Left hindlimb (tissue), 1 donor: ENCODE results near the gene ARHGEF1.
"Not testable (repeated sequence)": the region's sequence is repeated elsewhere in the genome, so short reads cannot be mapped to it uniquely, and the experiment has no call there.

Source experiments
- DNase-seq: peaks from one replicate; pipeline ENCODE4 v3.0.0-alpha.2; 2018

Gene ARHGEF1

DNA sequence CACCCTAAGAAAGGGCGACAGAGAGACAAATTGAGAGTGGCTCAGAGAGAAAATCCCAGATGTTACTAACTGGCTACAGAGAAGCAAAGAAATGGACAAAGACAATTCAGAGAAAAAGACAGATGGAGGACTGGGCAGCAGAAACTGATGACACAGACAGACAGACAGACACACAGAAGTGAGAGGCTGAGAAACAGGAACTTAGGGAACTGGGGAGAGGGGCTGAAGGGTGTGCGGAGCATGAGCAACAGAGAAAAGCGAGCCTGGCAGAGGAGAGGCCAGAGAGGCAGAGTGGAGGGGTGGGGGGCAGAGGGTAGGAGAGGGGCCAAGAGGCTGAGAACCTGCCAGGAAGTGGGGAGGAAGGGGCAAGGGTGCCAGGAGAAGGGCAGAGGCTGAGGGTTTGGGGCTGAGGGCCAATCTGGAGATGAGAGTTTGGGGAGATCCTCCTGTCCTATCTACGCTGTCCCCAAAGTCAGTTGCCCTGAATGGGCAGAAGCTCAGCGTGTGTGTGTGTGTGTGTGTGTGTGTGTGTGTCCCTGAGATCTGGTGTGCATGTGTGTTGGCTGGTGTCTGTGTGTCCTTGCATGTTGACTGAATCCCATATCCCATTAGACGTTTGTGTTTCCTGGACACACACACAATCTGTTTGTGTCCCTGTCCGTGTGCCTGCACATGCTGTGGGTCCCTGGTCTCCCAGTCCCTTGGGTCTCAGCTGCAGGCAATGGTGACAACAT is 50.9 kb downstream of the ARHGEF1 start:
- DNase-seq: no peak

DNA sequence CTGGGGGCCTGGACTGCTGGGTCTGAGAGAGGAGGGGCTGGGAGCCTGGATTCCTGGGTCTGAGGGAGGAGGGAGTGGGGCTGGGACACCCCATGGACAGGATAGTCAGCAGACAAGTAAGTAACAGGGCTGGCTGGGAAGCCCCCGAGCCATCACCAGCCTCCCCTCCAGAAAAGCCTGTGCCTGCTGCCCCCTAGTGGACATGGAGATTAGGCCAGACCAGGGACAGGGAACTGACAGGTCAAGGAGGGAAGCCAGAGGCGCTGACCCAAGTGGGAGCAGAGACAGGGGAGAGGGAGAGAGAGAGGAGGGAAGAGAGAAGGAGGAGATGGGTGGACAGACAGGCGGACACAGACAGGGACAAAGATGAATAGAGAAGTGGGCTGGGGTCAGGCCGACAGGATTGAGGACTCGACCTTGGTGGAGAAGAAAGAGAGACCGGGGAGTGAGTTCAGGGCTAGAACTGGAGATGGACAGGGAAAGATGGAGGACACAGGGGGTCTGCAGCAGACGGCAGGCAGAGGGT is 51.9 kb downstream of the ARHGEF1 start:
- DNase-seq: no peak

DNA sequence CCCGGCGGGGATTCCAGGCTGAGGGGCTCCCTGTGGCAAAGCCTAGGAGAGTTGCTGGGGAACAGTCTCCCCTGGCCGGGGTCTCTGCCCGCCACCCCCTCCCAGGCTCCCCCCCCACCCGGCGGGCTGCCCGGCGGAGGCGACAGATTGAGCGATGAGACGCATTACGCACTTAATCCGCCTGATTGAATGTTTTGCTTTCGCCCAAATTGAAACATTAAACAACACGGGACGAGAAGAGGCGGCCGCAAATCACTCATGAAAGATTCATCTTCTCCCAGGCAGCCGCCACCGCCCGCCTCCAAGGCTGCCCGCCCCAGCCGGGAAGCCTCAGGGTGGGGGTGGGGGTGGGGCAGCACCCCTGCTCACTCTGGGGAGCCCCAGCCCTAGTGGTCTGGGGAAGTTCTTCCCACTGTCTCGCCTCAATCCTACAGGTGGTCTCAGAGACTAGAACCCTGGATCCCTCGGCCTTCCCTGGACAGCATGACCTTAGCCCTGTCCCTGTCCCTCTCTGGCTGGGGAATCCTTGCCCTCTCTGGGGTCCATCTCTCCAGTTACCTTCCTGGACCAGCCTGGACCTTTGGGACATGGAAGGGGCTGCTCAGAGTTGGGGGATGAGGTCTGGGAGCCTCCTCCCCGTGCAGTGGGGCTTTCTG is 52.9 kb downstream of the ARHGEF1 start:
- DNase-seq: no peak

DNA sequence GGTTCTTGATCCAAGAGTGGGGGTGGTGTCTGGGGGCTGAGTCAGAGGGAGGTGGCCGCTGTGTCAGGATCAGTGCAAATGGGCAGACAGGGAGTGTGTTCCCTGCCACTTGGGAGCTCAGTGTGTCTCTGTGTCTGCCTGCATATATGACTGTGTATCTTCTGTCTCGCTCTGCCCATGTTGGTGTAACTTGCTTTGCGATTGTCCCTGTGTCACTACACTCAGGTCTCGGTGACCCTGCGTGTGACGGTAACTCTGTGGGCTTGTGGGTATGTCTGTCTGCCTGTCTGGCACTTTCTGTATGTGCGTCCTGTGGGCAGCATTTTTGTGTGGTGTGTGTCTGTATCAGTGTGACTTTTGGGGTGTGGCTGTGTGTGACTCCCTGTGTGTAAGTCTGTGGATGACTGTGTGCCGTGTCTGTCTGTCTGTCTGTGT is 53.4 kb downstream of the ARHGEF1 start:
- no peak for DNase-seq

DNA sequence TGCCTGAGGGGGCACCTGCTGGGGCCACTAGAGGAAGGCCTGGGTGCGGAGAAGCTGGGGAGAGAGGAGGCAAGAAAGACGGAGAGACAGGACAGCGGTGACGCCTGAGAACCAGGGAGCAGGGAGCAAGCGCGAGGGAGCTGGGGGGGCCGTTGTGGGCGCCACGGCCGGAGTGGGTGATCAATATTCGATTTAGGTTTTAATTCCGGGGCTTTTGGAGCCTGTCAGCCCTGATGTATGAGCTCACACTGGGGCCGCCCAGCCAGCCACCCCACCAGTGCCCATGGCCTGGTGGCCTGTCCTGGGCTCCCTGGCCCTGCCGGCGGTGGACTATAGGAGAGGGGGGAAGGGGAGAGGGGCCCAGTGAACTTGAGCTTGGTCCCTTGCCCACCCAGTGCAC is 54.0 kb downstream of the ARHGEF1 start:
- no peak for DNase-seq

DNA sequence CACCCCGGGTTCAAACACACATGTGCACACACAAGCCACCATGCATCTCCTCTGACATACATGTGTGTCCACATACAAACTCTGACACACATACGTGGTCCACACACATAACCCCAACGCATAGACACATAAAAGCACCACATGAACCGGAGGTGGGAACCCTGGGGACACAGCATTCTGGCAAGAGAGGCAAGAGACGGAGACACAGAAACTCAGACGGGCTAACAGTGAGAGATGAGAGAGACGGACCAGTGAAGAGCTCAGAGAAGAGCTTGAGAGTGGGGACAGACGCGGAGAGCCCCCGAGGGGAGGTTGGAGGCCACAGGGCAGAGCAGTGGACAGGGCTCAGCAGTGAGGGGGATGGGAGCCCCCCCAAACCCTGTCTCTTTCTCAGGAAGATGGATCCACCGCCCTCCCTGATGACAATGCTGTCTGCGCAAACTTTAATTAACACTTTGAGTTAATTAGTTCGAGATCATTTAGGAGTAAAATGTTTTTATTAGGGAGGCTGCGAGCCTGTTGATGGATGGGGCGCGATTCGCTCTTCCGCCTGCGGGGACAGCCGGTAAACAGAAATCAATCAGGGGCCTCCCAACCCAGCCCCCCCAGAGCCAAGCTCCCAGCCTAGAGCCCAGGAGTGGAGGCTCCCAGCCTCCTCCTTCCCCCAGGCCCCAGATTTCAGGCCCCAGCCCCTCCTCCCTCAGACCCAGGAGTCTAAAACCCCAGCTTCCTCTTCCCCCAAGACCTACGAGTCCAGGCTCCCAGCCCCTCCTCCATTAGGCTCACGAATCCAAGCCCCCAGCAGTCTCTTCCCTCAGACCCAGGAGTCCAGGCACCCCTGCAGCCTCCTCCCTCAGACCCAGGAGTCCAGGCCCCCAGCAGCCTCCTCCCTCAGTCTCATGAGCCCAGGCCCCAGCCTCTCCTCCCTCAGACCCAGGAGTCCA is 54.8 kb downstream of the ARHGEF1 start:
- DNase-seq: no peak

DNA sequence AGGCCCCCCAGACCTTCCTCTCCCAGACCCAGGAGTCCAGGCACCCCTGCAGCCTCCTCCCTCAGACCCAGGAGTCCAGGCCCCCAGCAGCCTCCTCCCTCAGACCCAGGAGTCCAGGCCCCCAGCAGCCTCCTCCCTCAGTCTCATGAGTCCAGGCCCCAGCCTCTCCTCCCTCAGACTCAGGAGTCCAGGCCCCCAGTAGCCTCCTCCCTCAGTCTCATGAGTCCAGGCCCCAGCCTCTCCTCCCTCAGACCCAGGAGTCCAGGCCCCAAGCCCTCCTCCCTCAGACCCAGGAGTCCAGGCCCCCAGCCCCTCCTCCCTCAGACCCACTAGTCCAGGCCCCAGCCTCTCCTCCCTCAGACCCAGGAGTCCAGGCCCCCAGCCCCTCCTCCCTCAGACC is 56.2 kb downstream of the ARHGEF1 start:
- DNase-seq: not testable (repeated sequence)

DNA sequence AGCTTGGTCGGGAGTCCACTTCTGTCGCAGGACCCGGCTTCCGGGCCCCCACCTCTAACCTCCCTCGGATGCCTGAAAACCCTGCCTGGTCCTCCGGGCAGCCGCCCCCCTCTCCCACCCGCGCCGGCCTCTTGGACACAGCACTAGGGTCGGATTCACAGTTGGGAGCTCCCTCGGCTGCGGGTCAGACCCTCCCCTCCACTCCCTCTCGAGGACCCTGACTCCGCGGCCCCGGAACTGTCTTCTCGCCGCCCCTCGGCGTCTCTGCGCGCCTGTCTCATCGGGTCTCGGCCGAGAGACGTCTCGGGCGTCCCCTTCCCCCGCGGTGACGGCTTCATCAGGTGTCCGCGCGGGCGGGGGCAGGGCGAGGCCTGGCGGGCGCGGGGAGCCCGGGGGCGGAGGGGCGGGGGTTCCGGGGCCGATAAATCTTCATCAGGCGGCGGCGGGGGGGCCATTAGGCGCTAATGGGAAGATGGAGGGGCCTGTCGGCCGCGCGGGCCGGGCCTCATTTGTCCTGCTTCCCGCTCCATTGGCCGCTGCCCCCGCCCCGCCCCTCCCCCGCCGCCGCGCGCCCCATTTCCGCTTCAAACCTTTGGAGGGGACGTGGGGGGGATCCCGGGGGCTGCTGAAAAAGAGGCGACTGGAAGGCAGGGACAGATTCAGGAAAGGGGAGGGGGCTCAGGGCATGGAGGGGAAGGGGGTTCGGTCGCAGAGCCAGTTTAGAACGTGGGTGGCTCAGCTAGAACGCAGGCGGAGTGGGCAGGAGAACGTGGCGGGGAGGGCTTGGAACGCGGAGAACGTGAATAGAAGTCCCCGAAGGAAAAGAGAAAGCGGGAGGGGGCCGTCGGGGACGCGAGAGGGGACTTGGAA is 57.1 kb downstream of the ARHGEF1 start:
- DNase-seq: peak; percentile 82

DNA sequence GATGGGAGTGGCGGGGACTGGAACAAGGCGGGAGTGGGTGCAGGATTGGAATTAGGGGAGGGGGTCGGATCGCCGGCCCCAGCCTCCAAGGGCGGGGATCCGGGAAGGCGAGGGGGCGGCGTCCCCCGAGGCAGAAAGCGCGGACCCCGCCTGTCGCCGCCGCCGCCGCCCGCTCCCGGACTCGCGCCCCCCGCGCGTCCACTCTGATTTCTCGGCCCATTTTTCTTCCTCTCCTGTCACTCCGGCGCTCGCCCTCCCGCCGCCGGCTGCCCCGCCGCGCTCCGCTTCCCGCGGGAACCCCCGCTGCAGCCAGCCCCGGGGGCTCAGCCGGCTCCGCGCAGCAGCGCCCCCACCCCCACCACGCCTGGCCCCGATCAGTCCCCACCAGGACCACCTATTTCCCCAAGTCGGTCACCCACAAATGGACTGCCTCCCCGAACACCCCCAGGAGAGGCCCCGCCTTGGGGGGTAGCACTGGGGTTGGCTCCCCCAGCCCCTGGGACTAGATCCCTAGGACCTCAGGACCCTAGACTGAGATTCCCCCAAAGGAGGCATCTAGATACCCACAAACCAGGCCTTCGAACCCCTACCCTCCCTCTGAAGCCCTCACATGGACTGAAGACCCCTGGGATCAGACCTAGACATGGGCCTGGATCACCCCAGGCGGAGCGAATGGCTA is 57.9 kb downstream of the ARHGEF1 start:
- no peak for DNase-seq

DNA sequence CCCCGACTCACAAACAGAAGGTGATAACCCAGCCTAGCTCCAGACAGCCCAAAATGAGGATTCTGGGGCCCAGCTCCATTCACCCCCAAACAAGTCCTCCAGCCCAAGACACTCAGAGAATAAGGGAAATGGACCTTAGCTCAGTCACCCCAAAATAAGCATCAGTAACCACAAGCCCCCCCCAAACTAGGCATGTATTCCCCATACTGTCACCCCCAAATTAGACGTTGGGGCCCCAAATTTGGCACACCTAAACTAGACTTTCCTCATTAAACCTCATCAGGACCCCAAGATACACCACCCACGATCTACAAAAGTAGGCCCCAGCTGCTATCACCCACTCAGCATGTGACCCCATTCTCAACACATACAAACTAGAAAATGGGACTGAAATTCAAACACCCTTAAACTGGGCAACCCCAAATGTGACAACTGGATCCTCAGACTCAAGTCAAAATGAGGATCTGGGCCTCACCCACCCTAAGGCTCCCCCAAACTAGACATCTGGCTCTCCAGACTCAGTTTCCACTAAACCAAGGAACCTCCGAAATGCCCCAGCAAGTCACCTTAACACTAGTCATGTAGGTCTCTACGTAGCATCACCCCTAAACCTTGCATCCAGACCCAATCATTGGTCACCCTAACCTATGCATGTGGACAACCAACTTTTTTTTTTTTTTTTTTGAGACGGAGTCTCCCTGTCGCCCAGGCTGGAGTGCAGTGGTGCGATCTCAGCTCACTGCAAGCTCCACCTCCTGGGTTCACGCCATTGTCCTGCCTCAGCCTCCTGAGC is 58.6 kb downstream of the ARHGEF1 start:
- no peak for DNase-seq

DNA sequence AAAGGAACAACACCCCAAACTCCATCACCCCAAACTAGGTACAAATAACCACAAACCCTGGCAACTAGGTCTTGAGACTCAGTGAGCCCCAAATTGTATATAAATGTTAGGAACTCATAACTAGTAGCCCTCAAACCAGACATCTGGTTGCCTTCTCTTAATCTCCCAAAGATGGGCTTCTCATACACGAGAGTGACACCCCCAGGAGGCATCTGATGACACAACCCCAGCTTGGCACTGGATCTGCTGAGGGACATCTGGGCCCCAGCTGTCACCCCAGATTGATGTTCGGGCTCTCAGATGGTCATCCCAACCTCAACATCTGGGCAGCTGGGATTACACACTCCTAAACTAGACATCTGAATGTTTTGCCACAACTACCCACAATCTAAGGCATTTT is 61.4 kb downstream of the ARHGEF1 start:
- DNase-seq: no peak

DNA sequence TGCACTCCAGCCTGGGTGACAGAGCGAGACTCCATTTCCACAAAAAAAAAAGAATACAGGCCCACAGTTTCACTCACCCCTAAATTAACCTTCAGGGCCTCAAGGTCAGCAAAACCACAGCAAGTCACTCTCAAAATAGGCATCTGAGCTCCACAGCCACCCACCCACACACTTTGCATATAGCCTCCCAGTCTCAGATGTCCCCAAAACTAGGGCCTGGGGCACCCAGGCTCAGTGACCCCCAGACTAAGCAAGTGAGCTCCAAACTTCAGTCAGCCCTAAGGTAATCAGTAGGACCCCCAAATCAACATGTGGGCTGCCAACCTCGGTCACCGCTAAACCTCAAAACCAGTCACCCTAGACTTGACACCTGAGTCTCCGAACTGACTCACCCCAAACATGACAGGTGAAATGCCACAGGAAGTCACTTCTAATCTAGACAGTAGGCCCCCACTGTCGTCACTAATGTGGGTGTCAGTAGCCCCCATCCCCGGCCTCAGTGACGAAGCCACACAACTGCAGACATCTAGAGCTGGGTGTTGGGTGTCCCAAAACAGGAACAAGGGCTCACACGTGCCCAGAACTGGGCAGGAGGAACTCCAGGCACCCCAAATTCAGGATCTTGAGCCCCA is 62.3 kb downstream of the ARHGEF1 start:
- no peak for DNase-seq

DNA sequence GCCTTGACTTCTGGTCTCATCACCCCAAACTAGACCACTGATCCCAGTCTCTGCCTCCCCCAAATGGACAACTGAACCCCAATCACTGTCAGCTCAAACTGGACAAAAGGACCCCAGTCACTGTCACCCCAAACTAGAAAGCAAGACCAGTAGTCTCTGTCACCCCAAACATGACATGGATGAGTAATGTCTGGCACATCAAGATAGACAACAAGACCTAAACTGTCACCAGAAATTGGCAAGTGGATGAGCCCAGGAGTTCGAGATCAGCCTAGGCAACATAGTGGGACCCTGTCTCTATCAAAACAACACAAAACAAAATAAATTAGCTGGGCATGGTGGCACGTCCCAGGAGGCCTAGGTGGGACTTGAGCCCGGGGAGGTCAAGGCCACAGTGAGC is 64.1 kb downstream of the ARHGEF1 start:
- no peak for DNase-seq

DNA sequence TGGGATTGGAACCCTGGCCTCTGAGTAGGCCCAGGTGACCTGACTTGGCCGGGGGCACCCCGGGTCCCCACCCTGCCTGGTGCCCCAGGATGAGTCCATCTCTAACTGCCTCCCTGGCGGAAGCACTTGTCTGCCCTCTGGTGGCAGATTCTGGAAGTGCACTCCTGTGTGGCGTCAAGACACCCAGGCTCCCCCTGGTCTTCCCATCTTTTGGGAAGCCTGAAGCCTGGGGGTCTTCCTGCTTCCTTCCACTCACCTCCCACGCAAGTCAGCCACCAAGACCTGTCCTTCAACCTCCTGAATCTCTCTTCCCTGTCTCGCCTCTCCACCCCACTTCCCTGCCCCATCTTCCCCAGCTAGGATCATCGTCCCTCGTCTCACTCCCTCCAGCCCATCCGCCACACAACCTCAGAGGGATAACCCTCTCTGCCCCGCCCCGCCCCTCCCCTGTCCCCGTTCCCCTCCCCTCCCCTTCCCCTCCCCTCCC is 68.7 kb downstream of the ARHGEF1 start:
- peak; percentile 71 for DNase-seq

DNA sequence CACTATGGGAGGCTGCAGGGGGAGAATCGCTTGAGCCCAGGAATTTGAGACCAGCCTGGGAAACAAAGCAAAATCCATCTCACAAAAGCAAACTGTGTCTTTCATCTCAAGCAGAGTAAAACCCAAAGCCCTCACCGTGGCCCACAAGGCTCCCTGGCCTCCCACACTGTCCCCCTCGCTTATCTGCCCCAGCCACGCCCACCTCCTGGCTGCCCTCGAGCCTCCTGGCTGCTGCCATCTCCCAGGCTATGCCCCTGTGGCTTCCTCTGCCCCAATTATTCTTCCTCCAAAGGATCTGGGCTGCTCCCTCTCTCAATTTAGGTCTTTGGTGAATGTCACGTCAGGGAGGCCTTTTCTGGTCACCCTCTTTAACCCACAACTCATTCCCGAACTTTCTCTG is 72.5 kb downstream of the ARHGEF1 start:
- DNase-seq: no peak

DNA sequence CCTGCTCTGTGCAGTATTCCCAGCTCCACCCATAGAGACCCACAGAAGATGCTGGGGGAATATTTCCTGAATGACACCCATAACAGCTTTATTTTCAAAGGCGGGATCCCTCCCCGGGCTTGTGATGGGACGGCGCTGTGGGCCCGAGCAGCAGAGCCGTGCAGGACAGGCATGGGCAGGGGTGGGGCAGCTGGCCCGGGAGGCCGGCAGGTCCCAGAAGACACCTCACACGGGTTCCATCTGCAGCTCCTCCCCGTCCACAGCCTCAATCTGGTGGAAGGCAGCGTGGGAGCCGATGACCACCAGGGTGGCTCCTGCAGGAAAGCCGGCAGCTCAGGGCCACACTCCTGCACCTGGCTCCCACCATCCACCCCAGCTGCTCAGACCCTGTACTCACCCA is 73.6 kb downstream of the ARHGEF1 start:
- no peak for DNase-seq
